GM21786 (cell line): ENCODE measurements around the gene ZNF783.

ENCODE experiments used
- ATAC-seq: cut with Tn5 transposase; IDR thresholded peaks from one replicate; pipeline ENCODE4 v1.9.1; 2021; ENCODE audit not compliant: unreplicated experiment

ZNF783 gene

DNA sequence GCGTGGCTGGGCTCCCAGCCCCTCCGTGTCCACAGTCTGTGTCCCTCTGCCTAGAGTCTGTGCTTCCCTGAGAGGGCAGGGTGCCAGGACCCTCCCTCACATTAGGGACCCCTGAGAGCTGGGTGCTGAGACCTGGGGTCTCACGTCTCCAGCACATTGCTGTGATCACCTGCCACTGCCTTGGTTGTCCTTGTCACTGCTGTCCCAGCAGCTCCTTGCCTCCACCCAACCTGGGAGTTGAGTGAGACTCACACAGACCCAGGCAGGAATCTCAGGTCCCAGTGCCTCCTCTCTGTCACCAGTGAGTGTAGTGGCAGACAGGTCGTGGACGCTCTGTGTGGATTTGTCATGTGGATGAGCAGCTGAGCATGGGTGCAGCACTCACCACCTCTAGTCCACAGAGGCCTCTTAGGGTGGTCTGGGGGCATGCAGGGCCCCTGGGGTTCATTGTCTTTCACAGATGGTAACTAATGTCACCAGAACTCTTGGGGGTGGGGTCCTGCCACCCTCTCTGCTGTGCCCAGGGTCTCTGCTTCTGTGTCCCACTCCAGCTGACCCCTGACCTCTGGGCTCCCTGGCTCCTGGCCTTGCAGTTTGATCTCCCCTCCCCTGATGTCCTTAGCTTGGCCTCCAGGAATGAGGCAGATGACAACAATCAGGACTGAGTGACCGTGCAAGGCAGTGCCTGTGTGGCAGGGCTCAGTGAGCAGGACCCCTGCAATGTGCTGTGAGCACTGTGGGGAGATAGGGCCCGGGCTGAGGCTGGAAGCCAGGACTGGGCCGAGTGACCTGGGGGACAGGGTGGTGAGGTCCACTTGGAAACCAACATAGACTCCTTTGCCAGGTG, 18.9 kb downstream of the ZNF783 start:
- no peak for ATAC-seq

DNA sequence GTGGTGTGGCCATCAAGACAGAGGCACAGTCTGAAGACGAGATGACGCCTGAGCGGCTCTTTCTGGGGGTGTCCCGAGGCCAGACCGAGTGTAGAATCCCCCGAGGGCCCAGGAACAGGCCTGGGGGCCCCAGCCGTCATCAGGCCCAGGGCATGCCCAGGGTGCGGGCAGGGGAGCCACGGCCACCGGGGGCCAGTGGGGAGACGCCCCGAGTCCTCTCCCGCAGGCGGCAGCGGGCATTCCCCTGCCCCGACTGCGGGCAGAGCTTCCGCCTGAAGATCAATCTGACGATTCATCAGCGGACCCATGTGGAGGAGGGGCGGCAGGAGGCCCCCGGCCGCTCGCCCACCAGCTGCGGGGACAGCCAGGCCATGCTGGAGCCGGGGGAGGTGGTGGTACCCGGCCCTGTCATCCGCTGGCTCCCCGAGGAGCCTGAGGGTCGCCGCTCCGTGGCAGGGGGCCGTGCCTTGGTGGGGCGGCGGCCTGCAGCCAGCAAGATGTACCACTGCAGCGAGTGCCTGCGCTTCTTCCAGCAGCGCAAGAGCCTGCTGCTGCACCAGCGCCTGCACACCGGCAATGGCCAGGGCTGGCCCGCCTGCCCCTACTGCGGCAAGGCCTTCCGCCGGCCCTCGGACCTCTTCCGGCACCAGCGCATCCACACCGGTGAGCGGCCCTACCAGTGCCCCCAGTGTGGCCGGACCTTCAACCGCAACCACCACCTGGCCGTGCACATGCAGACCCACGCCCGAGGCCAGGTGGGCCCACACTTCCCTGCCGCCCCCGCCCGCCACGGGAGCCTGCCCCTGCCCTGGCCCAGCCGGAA, 19.7 kb downstream of the ZNF783 start:
- no peak for ATAC-seq

DNA sequence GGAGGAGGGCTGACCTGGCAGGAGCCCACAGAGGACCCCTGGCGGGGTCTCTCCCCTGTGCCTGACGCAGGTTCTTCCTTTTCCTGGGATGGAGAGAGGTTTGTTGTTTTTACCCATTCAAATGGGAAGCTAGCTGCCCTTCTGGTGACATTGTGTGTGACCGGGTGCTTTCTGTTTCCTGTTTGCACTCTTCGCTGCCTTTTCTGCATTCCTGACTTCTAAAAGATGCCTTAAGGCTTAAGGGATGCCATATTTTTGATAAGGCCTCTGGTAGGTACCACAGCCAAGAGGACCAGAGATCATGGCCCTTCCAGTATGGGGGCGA, 20.3 kb downstream of the ZNF783 start:
- ATAC-seq, result no peak

DNA sequence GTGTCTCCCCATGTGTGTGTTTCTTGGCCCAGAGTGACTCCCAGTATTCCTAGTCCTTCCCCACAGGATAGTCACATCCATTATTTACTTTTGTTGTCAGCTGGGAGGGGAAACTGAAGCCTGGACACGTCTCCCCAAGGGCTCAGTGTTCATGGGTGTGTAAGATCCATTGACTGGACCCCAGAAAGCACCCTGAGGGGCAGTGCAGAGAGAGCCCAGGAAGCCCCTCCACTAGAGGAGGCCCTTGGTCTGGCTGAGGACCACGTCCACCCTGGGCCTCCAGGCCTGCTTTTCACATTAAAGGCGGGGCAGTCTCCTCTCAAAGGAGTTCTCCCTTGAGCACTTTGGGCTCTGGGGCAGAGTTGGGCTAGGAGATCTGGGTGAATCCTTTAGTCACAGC, 21.3 kb downstream of the ZNF783 start:
- ATAC-seq, result no peak

DNA sequence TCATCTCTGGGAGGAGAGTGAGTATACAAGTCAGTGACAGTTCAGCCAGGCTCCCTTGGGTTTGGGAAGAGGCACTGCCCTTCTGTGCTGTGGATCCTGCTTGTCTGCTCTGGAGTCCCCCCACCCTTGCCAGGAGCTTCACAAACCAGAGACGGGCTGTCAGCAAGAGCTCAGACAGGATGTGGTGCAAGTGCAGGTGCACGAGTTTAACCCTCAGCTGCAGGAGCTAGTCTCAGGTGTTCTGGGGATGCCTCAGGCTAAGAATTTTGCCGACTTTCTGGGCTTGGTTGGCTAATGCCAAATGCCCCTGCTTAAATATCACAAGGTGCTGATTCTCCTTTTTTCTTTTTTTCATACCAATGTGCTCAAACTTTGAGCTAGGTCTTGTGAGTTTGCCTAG, 22.3 kb downstream of the ZNF783 start:
- ATAC-seq, result no peak

DNA sequence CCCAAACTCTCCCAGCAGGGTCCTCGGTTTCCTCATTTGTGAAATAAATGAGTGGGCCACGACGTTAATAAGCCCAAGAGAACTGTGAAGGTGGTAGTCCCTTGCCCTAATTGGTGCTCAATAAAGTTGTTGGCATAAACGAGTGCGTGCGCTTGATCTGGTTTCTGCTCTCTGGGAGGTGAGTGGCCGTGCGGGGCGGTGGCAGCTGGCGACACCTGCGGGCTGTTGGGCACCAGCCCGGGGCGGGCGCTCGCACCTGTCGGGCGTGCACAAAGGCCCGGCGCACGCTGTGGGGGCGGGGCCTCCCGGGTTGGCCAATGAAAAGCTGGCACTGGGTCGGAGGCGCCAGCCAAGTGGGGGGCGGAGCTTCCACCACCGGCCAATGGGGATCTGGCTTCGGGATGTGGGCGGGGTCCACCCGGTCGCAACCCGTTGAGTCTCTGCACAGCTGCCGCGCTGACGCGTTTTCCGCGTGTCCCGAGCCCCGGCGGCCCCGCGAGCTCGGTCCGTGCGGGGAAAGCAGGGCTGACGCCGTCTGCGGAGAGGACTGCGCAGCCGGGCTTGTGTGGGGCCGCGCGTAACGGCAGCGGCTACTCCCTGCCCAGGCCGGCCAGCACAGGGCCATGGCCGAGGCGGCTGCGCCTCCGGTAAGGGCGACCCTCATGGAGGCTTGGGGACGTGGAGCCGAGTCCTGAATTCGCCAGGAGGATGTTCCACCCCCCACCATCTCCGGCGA, 23.0 kb downstream of the ZNF783 start:
- ATAC-seq, result peak; percentile 98

DNA sequence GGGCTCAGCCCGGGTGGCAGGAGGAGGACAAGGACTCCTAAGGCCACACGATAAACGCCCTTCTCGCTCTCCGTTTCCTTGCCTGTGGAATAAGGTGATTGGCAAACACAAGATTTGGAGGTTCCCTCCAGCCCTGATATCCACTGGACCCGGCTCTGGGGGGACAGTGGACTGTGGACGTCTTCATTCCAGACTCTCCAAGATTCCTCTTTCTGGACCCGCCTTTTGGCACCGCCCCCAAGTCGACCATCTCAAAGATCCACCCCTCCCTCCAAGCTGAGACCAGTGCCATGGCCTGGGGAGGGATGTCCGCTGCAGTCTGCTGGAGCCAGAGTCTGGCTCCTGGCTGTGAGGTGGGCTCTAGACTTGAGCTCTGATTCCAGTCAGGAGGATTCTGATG, 23.6 kb downstream of the ZNF783 start:
- ATAC-seq, result no peak

DNA sequence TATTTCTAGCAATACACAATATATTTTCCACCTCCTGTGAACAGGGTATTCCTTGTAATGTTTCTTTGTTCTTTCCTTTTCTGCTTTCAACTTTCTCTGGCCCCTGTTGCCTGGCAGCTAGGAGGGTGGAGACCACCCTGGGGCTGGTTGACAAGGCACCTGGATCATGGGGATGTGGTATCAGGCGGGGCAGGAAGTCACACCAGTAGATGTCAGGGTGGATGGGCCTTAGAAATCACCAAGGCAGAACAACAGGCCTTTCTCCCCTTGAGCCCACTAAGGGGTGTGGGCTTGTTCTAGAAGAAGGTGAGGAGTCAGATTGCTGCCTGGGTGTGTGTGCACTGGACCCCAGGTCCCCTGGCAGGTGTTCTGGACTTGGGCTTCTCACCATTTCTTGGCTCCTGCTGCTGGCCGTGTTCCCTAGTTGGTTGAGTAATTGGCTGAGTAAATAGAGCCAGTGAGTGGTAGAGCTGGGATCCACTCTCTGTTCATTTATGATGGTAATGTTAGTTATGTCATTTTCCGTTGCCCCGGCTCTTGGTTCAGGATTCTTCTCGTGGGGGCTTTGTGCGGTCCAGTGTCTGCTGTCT, 24.9 kb downstream of the ZNF783 start:
- ATAC-seq, result no peak

DNA sequence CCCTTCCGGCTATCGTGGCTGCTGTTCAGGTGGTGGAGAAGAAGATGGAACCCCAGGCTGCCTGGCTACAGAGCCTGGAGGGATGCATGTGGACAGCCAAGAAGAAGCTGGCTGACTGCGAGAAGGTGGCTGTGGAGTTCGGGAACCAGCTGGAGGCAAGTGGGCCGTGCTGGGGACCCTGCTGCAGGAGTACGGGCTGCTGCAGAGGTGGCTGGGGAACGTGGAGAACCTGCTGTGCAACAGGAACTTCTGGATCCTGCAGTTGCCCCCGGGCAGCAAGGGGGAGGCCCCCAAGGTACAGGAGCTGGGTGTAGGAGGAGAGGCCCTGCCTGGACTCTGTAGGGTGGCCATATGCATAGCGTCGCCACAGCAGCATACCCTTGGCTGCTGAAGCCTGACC, 25.6 kb downstream of the ZNF783 start:
- ATAC-seq, result no peak

DNA sequence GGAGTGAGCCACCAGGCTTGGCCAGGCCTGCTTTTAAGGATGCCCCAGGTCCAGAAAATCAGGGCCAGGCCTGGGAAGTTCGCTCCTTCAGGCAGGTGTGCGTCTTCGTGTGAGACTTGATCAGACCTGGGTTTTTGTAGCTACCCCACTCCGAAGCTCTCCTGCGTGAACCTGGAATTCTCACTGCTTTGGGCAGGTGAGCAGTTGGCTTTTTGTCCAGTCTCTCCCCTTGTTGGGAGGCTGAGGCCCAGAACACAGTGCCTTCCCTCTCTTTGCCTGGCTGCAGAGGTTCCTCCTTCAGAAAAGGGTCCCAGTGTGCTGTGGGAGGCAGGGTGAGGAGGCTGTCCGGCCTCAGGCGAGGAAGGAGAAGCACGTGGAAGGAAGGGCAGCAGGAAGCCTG, 27.3 kb downstream of the ZNF783 start:
- no peak for ATAC-seq

DNA sequence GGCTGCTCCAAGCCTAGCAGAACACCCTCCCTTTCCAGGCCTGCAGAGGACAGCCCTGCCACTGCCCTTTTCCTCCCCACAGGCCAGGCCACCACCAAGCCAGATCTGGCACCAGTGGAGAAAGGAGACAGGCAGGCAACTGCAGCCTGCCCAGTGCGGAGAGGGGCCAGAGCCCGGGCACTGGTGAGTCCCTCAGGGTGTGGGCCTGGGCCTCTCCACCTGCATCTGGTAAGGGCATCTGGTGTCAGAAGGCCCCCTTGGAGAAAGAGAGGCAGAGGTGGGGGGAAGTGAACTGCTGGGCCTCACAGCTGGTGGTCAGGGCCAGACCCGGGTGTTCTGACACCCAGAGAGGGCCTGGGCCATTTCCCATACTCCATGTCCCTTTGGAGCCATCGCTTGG, 27.9 kb downstream of the ZNF783 start:
- no peak for ATAC-seq

DNA sequence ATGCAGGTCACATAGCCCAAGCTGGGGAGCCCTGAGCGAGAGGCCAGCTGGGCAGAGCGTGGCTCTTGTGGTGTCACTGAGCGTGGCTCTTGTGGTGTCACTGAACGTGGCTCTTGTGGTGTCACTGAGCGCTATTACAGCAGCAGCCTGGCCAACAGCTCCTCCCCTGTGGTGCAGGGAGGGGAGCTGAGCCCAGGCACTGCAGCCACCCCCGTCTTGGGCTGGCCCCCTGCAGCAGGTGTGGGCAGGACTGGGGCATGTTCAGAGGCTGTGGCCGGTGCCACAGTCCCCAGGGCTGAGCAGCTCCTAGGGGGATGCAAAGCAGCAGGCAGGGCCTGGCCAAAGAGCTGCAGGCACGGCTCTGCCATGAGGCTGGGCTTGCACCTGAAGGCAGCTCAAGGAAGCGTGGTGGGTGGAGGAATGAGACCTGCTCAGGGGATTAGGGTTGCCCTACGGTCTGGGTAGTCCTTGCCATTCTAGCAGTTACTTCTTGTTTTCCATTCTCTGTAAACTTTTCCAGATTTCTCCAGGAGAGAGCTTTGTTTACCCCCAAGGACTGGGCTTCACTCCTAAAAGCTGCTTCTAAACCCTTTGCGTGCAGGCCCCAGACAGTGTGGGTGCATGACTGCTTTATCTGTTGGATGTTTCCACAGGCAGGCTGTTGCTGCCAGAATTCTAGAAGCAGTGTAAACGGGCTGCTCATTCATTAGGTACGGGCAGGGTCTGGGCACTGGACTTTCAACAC, 29.2 kb downstream of the ZNF783 start:
- ATAC-seq, result no peak

DNA sequence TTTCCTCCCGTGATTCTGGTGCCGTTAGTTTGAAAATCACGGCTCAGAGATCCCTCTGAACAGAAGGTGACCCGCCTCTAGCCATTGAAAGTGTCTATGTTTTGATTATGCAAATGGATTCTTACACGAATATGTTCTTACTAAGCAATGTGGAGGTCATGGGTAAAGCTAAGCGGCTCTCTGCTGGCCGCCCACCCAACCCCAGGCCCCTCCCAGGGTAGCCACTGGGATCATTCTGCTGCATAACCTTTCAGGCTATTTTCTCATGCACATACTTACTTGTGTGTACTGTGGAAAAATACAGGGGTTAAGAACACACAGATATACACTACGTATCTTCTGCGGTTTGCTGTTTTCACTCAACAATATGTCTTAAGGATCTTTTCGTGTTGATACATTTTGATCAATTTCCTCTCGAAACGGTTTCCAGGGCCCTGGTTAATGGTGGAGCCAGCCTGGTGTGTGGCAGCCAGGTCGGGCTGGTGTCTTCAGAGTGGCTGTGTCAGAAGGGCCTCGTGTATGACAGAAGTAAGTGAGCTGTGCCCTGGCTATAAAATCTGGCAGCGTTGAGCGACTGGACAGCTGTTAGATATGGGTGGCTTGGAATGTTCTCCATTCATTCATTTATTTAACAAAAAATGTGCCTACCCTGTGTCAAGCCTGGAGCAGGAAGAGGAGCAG, 29.9 kb downstream of the ZNF783 start:
- no peak for ATAC-seq

DNA sequence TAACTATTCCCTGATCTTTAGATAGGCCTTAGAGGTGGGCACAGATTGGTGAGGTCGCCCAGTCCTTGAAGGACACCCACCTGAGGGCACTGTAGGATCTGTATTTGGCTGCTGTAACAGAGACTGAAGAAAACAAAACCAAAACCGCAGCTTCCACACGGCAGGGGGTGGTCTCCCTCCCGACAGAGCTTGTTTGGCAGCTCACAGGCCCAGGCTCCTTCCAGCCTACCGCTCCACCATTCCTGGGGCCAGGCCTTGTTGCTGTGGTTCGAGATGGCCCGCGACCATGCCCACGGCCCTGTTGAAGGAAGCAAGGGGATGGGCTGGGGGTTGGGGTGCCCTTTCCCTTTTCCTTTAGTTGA, 30.4 kb downstream of the ZNF783 start:
- ATAC-seq, result no peak

DNA sequence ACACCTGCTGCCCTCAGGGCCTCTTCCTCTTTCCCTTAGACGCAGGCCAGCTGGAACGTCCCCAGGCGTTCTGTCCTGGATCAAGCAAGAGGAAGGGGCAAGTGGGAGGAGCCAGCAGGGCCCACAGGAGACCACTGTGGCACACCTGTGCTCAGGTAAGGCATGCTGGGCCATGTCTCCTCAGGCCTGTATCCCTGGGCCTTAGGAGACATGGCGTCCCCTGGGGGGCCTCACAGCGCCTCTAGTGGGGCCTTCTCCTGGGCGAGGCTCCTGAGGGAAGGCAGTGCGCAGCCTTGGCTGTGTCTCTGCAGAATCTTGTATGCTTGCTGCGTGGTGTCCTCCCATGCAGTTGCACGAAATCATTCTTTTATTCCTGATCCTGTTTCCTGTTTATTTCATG, 31.3 kb downstream of the ZNF783 start:
- no peak for ATAC-seq

DNA sequence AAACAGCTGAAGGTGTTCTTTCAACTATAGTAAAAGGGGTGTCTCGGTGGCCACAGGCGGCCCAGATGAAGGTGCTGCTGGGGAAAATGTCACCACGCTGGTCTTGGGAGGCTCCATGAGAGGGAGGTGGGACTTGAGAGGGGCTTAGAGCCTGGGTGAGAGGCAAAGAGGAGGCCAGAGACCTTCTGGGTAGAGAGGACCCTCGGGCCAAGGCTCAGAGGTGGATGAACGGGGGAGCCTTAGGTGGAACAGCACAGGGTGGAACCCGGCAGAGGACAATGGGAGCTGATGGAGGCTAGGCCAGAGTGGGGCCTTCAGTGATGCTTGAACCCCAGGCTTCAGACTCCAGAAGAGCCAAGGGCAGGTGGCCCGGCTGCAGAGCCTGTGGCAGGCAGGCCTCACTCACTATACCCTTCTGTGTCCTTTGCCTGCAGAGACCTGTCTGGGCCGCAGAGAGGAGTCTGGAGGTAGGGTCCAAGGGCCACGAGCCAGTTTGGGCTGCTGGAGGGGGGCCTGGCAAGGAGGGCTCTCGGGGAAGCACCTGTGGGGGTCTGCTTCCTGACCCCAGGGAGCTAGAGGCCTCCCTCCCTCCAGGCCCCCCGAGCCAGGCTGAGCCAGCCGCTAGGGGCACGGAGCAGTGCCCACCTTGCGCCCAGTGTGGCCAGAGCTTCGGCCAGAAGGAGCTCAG, 32.1 kb downstream of the ZNF783 start:
- ATAC-seq, result no peak

DNA sequence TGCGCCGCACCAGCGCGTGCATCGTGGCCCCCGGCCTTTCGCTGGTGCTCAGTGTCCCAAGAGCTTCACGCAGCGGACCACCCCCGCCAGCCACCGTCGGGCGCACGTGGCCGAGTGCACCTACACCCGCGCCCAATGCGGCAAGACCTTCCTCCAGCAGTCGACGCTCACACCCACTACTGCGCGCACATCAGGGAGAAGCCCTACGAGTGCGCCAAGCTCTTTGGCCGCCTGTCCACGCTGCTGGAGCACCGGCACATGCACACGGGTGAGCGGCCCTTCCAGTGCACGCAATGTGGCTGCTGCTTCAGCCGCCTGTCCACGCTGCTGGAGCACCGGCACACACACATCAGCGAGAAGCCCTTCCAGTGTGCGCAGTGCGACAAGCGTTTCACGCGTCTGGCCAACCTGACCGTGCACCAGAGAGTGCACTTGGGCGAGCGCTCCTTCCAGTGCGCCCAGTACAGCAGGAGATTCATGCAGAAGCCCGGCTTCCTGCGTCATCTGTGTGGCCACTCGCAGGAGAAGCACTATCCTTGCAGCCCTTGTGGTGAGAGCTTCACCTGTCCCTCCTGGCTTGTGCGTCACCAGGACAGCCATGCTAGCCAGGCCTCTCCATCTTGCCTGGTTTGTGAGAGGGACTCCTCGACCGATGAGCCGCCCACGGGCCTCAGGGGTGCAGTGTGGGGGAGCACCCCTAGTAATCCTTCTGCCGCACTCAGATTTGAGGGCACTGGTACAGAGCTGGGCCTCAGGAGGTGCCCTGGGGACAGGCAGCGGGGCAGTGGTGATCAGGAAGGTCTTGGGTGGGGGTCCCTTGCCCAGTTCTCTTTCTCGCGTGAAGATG, 32.9 kb downstream of the ZNF783 start:
- no peak for ATAC-seq

DNA sequence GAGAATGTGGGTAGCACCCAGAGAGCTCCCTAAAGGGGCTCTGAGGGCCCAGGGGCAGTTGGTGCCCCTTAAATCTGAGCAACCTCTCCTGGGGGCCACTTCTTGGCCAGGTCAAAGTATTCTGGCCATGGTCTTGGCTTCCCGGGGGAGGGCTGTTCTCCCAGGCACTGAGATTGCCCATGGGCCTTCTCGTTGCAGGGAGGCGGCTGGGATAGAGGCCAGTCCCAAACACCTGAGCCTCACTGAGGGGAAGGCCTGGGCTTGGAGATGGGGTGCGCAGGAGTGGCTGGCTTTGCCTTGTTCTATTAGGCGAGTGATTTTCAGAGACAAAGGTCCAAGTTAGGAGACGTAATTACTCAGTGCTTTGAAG, 33.5 kb downstream of the ZNF783 start:
- ATAC-seq, result no peak

DNA sequence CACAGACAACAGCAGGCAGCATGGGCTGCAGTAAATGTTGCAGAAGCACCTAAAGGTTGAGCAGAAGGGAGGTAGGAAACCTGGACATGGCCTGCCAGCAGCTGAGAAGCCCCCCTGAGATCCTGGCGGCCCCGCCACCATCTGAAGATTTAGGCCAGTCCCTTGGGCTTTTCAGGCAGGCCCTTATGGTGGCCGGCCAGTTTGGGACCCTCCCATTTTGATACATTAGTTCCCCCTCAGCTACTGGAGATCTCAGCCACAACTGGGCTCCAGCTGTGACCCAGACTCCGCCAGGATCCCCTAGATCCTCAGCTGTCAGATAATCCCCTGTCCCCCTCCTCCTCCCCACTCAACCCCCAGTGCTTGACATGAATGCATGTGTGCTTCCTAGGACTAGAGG, 34.4 kb downstream of the ZNF783 start:
- no peak for ATAC-seq
